Sigmoid colon (tissue), 7 donors: Measurements from ENCODE around the gene DHDH. TPM values are rescaled to one million over a fixed set of nuclear protein-coding genes. Genes with fewer than 3 reads are reported as not detected.
A peak's percentile ranks its signal among the peaks of the same experiment; 100 is the strongest.
"Not testable (repeated sequence)": the region's sequence is repeated elsewhere in the genome, so short reads cannot be mapped to it uniquely, and the experiment has no call there.

Experiments used
- DNase-seq: peaks from one replicate; pipeline ENCODE4 v3.0.0-alpha.2; 2019
- H3K27ac ChIP-seq, 4 donors: fragments of 200-600 bp; sonication (generic); one replicate each; pipeline ENCODE4 v1.5.1; 2016 to 2019; ENCODE audit warnings: mild to moderate bottlenecking in 1 of 4
- H3K27me3 ChIP-seq, 3 donors: fragments of 200-600 bp; sonication (generic); one replicate each; pipeline ENCODE4 v1.5.1; 2019; ENCODE audit warnings: mild to moderate bottlenecking in 1 of 3
- H3K36me3 ChIP-seq, 4 donors: fragments of 200-600 bp; sonication (generic); one replicate each; pipeline ENCODE4 v1.5.1; 2016 to 2019
- H3K4me1 ChIP-seq, 4 donors: fragments of 200-600 bp; sonication (generic); one replicate each; pipeline ENCODE4 v1.5.1; 2017 to 2019
- H3K4me3 ChIP-seq, 4 donors: fragments of 200-600 bp; sonication (generic); one replicate each; pipeline ENCODE4 v1.5.1; 2017 to 2019; ENCODE audit warnings: mild to moderate bottlenecking in 2 of 4, moderate library complexity in 1 of 4
- H3K9me3 ChIP-seq, 4 donors: fragments of 200-600 bp in 3 of 4; sonication (generic) in 3 of 4; one replicate each; pipeline versions ENCODE4 v1.5.1 to v1.6.1; 2013 to 2019
- EP300 ChIP-seq, 4 donors: sonication (generic); formaldehyde crosslinking; IDR thresholded peaks; one replicate each; pipeline ENCODE4 v1.6.1; 2017; ENCODE audit warnings: antibody characterized with exemption in 4 of 4
- POLR2A ChIP-seq, 2 donors: fragments of 450-650 bp; IDR thresholded peaks; one replicate each; pipeline ENCODE4 v1.6.1; 2016; ENCODE audit warnings: antibody characterized with exemption in 2 of 2, mild to moderate bottlenecking in 2 of 2, moderate library complexity in 2 of 2
- POLR2AphosphoS5 ChIP-seq, 4 donors: sonication (generic); formaldehyde crosslinking; IDR thresholded peaks; one replicate each; pipeline ENCODE4 v1.6.1; 2017; ENCODE audit warnings: antibody characterized with exemption in 4 of 4
- WGBS, 2 donors: extraction: QIAGEN DNeasy Blood & Tissue Kit; methylation state at CpG; one replicate each; pipeline ENCODE4 v1.1.7; 2013; 5-methylcytosine and 5-hydroxymethylcytosine counted together
- intact Hi-C: fragments of 100-400 bp; cut with DNase I; formaldehyde crosslinking; loops from one replicate; pipeline ENCODE4 v1.15.1; 2023
- polyA plus RNA-seq, 3 donors: library from polyadenylated mRNA; stranded (reverse); fragments of 200-250 nt; gene quantifications; one replicate each; pipeline ENCODE4 v1.2.3, GENCODE V29; 2013
- total RNA-seq, 4 donors: library from RNA; depleted of rRNA; stranded (reverse); fragments of >200 nt; gene quantifications; one replicate each; pipeline ENCODE4 v1.1.0, GENCODE V29; 2016
- TF ChIP-seq, protein P1 (sequence below), 4 experiments: fragments of 450-650 bp in 3 of 4; fragments of 200-600 bp in 1 of 4; IDR thresholded peaks; one replicate each; pipeline ENCODE4 v1.5.1; 2016 to 2019; ENCODE audit warnings: antibody characterized with exemption in 4 of 4, mild to moderate bottlenecking in 3 of 4, moderate library complexity in 2 of 4
- donor health status: healthy with polysubstance abuse.
- donor health status: Bipolar disorder and iron deficiency.
- donor health status: healthy.

The DHDH gene
- total RNA-seq (not detected), polyA plus RNA-seq (under 1 TPM in 1 of 3 donors, not detected in 2; 0.16 TPM)

GRCh38 chr19:48933382-48933932, at the start of gene DHDH:
DHDH (plus strand) TSS chr19:48933699; CDS start chr19:48933722, 23 bp downstream.
- intact Hi-C loops: no loop called here

DNA sequence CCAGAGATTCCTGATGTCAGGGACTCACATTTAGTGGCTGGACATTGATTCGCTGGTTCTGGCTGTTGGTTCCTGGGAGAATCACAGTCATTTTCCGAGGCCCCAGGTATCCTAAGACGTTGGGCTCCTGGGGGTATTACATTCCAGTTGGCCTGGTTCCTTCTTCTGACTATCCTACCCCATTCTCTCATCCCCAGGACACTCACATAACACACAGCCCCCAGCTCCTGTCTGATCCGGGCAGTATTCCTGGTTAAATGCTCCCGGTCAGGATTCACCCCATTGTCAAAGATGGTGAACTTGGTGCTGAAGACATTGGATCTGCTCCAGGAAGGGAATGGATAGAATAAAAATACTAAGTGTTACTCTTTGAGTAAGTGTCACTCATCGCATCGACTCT, 49.8 kb upstream of the DHDH start:
- TF ChIP-seq POLR2AphosphoS5 (IDR thresholded peaks at IDR 0.05): no peak
- TF ChIP-seq POLR2A (IDR thresholded peaks at IDR 0.05): no peak
- TF ChIP-seq, protein P1, sequence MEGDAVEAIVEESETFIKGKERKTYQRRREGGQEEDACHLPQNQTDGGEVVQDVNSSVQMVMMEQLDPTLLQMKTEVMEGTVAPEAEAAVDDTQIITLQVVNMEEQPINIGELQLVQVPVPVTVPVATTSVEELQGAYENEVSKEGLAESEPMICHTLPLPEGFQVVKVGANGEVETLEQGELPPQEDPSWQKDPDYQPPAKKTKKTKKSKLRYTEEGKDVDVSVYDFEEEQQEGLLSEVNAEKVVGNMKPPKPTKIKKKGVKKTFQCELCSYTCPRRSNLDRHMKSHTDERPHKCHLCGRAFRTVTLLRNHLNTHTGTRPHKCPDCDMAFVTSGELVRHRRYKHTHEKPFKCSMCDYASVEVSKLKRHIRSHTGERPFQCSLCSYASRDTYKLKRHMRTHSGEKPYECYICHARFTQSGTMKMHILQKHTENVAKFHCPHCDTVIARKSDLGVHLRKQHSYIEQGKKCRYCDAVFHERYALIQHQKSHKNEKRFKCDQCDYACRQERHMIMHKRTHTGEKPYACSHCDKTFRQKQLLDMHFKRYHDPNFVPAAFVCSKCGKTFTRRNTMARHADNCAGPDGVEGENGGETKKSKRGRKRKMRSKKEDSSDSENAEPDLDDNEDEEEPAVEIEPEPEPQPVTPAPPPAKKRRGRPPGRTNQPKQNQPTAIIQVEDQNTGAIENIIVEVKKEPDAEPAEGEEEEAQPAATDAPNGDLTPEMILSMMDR (IDR thresholded peaks at IDR 0.05): no peak
- no peak for TF ChIP-seq EP300 (IDR thresholded peaks at IDR 0.05)
- intact Hi-C loops: no loop called here
- 94 to 96% methylated on average over 7 of the region's 7 CpGs for WGBS, 2 donors

More at GRCh38 chr19:48933382-48933932, at the start of gene DHDH:
- peaks cover 0 to 17% (median 0%) of the 10 kb centered on the region in 3 donors for H3K27me3 ChIP-seq
- TF ChIP-seq POLR2A (IDR thresholded peaks at IDR 0.05): no peak
- TF ChIP-seq EP300 (IDR thresholded peaks at IDR 0.05): no peak
- TF ChIP-seq POLR2AphosphoS5 (IDR thresholded peaks at IDR 0.05): peak in 1 of 4 donors; percentile 33
- H3K4me1 ChIP-seq: peaks cover 0 to 13% (median 10%) of the 10 kb centered on the region in 4 donors
- no peaks in the 10 kb centered on the region for H3K9me3 ChIP-seq
- DNase-seq: peak; percentile 79
- H3K4me3 ChIP-seq: peak within 1 kb of the TSS; percentile 16 to 49 (median 40)
- no peaks in the 10 kb centered on the region for H3K36me3 ChIP-seq
- WGBS, 2 donors: 0 to 1% methylated on average over 43 of the region's 43 CpGs
- H3K27ac ChIP-seq: no peak within 1 kb of the TSS

GRCh38 chr19:48887861-48888612, 45.5 kb upstream of the DHDH start:
- WGBS, 2 donors: 93 to 96% methylated on average over 21 of the region's 21 CpGs
- TF ChIP-seq POLR2A (IDR thresholded peaks at IDR 0.05) (no peak), POLR2AphosphoS5 (IDR thresholded peaks at IDR 0.05) (no peak), EP300 (IDR thresholded peaks at IDR 0.05) (no peak)
- TF ChIP-seq, protein P1 (IDR thresholded peaks at IDR 0.05): no peak
- no peak for DNase-seq
- intact Hi-C loops: no loop called here
- Histone ChIP-seq H3K4me3 (no peak overlapping the region), H3K4me1 (no peaks in the 10 kb centered on the region), H3K9me3 (no peaks in the 10 kb centered on the region), H3K27me3 (no peaks in the 10 kb centered on the region), H3K36me3 (no peaks in the 10 kb centered on the region), H3K27ac (no peak overlapping the region)

More for the DNA sequence above, 49.8 kb upstream of the DHDH start:
- H3K27me3 ChIP-seq: no peaks in the 10 kb centered on the region
- no peak overlapping the region for H3K27ac ChIP-seq
- H3K4me3 ChIP-seq: no peak overlapping the region
- no peaks in the 10 kb centered on the region for H3K9me3 ChIP-seq
- H3K36me3 ChIP-seq: peaks cover 0 to 4% (median 0%) of the 10 kb centered on the region in 4 donors
- no peaks in the 10 kb centered on the region for H3K4me1 ChIP-seq
- DNase-seq: no peak

DNA sequence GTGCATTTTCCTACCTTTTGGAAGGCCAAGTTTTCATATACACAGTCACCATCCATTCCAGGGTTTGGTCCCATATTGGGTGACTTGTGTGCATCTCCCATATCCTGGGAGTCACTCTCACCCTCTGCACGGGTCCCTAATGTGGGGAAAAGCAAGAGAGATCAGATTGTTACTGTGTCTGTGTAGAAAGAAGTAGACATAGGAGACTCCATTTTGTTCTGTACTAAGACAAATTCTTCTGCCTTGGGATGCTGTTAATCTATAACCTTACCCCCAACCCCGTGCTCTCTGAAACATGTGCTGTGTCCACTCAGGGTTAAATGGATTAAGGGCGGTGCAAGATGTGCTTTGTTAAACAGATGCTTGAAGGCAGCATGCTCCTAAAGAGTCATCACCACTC, 44.0 kb upstream of the DHDH start:
- H3K4me1 ChIP-seq, intact Hi-C loops, H3K27me3 ChIP-seq, H3K27ac ChIP-seq, H3K9me3 ChIP-seq, DNase-seq, H3K36me3 ChIP-seq, H3K4me3 ChIP-seq: not testable (repeated sequence)
- WGBS, 2 donors: 59 to 89% methylated on average over 2 of the region's 3 CpGs

DNA sequence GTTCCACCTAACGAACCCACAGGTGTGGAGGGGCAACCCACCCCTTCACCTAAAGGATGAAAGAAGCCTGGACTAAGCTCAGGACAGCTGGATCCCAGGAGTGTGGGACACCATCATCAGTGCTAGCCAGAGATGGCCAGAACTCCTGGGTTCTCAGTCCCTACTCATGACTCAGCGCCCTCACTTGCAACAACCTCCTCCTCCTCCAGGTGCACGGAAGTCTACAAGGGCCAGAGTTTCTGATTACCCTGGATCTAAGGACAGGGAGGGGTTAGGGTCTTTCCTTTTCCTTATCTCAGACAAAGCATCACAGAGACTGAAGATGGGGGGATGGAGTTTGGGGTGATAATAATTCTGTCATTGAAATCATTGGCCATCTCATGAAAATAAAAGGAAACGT, 42.9 kb upstream of the DHDH start:
- 59 to 90% methylated on average over 4 of the region's 4 CpGs for WGBS, 2 donors
- H3K36me3 ChIP-seq: no peaks in the 10 kb centered on the region
- H3K9me3 ChIP-seq: no peaks in the 10 kb centered on the region
- H3K27ac ChIP-seq: no peak overlapping the region
- no peak overlapping the region for H3K4me3 ChIP-seq
- intact Hi-C loops: no loop called here
- TF ChIP-seq POLR2AphosphoS5 (IDR thresholded peaks at IDR 0.05) (no peak), EP300 (IDR thresholded peaks at IDR 0.05) (no peak)
- DNase-seq: no peak
- H3K4me1 ChIP-seq: peaks cover 0 to 3% (median under 1%) of the 10 kb centered on the region in 4 donors
- no peaks in the 10 kb centered on the region for H3K27me3 ChIP-seq

DNA sequence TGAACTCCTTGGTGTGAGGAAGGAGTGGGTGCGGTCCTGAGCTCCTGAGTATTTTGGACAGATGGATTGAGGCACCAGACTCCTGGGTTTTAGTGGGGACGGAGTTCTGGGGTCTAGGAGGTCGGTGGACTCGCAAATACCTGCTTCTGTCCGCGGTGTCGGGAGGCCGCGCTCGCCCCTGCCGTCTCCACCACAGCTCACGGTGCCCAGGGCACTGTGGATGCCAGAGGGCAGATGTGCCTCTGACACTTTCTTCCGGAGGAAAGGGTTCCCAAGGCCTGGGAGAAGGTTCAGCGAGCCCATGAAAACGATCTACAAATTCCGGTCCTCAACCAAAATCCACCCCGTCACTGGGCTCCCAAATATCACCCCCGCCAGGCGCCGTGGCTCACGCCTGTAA, 38.3 kb upstream of the DHDH start:
- TF ChIP-seq EP300 (IDR thresholded peaks at IDR 0.05): no peak
- TF ChIP-seq, protein P1 (IDR thresholded peaks at IDR 0.05): no peak
- no peak for TF ChIP-seq POLR2AphosphoS5 (IDR thresholded peaks at IDR 0.05)
- TF ChIP-seq POLR2A (IDR thresholded peaks at IDR 0.05): no peak
- intact Hi-C loops: no loop called here
- 72 to 85% methylated on average over 21 of the region's 21 CpGs for WGBS, 2 donors

More for the DNA sequence above, 38.3 kb upstream of the DHDH start:
- H3K27me3 ChIP-seq: no peaks in the 10 kb centered on the region
- H3K4me1 ChIP-seq: peaks cover 0 to 21% (median 18%) of the 10 kb centered on the region in 4 donors
- DNase-seq: no peak
- no peaks in the 10 kb centered on the region for H3K36me3 ChIP-seq
- no peak overlapping the region for H3K27ac ChIP-seq
- H3K9me3 ChIP-seq: no peaks in the 10 kb centered on the region
- H3K4me3 ChIP-seq: no peak overlapping the region
